Cardiac fibroblast (primary cell): Measurements from ENCODE around the gene PHTF1.

Experiments
- DNase-seq, 2 donors: peaks; one replicate each; pipeline versions ENCODE4 v3.0.0 to v3.0.0-alpha.2; 2010; ENCODE audit warnings: low read depth in 2 of 2
- H3K4me3 ChIP-seq, 2 donors: replicated peaks in 1 of 2; 1 replicate in 1 of 2; 2 replicates in 1 of 2; pipeline ENCODE4 v1.5.1; 2011; ENCODE audit warnings: low read depth in 2 of 2, low read length in 2 of 2, mild to moderate bottlenecking in 2 of 2, moderate library complexity in 1 of 2
- CTCF ChIP-seq: IDR thresholded peaks from one replicate; pipeline ENCODE4 v1.5.1; 2011; ENCODE audit warnings: low read depth, mild to moderate bottlenecking, low read length, inconsistent platforms

The PHTF1 gene

GRCh38 chr1:113692342-113692741, 66.9 kb downstream of the PHTF1 start:
- no peak overlapping the region for H3K4me3 ChIP-seq
- TF ChIP-seq CTCF = no peak
- DNase-seq = no peak

- TF ChIP-seq CTCF = no peak
- DNase-seq = no peak
- no peak overlapping the region for H3K4me3 ChIP-seq
Observed at GRCh38 chr1:113691184-113691583, 68.1 kb downstream of the PHTF1 start.

- no peak for TF ChIP-seq CTCF
- H3K4me3 ChIP-seq = no peak overlapping the region
- DNase-seq = peak in 1 of 2 donors; percentile 41
Observed at GRCh38 chr1:113686891-113687618, 72.2 kb downstream of the PHTF1 start.

DNA sequence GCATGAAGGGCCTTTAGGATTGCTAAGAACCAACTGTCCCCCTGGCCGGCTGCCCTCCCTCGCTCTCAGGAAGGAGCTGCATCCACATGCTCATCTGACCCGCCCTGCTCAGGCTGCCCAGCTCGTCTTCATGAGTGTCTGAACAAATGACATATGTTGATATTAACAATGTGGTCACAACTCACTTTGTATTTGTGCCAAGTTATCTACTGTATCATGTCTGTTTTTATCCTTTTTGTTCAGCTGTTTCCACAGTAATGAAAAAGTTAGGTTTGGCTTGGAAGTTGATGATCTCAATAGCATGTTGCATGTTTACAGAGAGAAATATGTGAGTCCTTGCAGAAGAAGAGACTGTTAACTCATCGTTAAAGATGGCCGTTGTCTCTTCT, 75.1 kb downstream of the PHTF1 start:
- peak; percentile 62 to 66 for DNase-seq
- no peak for TF ChIP-seq CTCF
- no peak overlapping the region for H3K4me3 ChIP-seq

- no peak overlapping the region for H3K4me3 ChIP-seq
- DNase-seq = peak; percentile 55 to 66
- TF ChIP-seq CTCF = no peak
Observed at GRCh38 chr1:113683384-113684152, 75.7 kb downstream of the PHTF1 start.

- no peak for DNase-seq
- TF ChIP-seq CTCF = no peak
- H3K4me3 ChIP-seq = no peak overlapping the region
Observed at GRCh38 chr1:113681596-113682337, 77.5 kb downstream of the PHTF1 start.
